NCI-H526 treated with DMSO at 0.1 percent for 48 hours (cell line): Measurements from ENCODE around the gene SFXN2.
A peak's percentile ranks its signal among the peaks of the same experiment; 100 is the strongest.
"Not testable (repeated sequence)": the region's sequence is repeated elsewhere in the genome, so short reads cannot be mapped to it uniquely, and the experiment has no call there.

Experiments
- DNase-seq: peaks from one replicate; lab custom pipeline; 2025; lab: John Stamatoyannopoulos, UW

SFXN2 gene

DNA sequence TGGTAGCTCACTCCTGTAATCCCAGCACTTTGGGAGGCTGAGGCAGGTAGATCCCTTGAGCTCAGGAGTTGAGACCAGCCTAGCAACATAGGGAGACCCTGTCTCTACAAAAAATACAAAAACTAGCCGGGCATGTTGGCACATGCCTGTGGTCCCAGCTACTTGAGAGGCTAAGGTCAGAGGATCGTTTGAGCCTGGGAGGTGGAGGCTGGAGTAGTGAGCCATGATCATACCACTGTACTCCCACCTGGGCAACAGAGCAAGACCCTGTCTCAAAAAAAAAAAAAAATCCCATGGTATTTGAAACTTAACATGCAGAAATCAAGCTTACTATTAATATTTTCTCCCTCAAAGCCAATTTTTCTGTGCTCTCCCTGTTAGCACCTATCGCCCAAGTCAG lies 5.9 kb downstream of the SFXN2 start:
- DNase-seq, result no peak

DNA sequence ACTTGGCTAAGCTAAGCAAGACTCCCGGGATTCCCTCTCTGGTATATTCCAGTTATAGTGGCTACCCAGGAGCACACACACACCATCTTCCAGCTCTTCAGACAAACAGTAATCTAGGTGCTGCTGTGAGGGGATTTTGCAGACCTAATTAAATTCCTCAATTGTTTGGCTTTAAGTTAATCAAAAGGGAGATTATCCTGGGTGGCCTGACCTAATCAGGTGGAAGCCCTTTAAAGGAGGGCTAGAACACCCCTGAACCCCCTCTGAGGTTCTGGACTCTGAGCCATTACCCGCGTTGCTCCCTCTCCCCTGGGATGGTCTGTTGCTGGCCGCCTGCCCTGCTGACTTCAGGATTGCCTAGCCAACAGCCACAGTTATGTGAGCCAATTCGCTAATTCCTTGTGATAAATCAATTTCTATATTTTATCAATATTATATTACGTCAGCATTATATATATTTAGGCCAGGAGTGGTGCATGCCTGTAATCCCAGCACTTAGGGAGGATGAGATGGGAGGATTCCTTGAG lies 6.4 kb downstream of the SFXN2 start:
- no peak for DNase-seq

DNA sequence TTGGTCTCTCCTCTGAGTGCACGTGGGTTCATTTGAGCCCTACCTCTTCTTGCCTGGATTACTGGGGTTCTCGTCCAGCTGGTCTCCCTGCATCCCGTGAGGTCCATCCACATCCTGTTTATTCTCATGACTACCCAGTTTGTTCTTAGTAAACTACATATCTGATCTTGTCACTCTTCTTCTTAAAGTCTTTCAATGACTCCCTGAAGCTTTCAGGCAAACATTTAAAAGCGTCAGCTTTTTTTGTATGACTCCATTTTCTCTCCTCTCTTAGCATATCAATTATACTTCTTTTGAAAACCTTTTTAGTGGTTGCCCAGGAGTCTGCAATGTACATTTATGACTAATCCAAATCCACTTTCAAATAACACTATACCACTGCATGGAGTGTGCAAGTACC lies 7.5 kb downstream of the SFXN2 start:
- no peak for DNase-seq

DNA sequence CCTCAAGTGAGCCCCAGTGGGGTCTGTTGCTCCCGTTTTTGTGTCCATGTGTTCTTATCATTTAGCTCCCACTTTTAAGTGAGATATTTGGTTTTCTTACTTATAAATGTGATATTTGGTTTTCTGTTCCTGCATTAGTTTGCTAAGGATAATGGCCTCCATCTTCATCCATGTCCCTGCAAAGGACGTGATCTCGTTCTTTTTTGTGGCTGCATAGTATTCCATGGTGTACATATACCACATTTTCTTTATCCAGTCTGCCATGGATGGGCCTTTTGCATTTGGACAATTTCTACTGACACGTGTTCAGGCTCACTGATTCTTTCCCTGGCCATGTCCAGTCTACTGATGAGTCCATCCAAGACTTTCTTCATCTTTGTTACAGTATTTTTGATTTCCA lies 9.6 kb downstream of the SFXN2 start:
- no peak for DNase-seq

DNA sequence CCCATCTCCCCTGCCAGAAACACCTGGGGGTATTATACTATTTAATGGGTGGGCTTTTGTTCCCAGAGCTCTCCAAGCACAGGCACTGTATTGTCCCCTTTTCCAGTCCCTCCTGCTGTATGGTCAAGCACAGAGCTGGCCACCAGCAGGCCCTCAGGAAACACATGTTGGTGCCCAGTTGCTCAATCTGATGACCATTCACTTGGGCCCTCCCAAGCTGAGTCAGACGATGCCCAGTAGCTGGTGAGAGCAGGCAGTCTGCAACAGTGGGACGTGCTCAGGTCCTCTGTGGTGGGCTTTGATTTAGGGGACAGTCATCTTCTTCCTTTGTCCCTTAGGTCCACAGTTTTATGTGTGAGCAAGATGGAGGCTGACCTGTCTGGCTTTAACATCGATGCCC lies 11.8 kb downstream of the SFXN2 start:
- DNase-seq, result no peak

DNA sequence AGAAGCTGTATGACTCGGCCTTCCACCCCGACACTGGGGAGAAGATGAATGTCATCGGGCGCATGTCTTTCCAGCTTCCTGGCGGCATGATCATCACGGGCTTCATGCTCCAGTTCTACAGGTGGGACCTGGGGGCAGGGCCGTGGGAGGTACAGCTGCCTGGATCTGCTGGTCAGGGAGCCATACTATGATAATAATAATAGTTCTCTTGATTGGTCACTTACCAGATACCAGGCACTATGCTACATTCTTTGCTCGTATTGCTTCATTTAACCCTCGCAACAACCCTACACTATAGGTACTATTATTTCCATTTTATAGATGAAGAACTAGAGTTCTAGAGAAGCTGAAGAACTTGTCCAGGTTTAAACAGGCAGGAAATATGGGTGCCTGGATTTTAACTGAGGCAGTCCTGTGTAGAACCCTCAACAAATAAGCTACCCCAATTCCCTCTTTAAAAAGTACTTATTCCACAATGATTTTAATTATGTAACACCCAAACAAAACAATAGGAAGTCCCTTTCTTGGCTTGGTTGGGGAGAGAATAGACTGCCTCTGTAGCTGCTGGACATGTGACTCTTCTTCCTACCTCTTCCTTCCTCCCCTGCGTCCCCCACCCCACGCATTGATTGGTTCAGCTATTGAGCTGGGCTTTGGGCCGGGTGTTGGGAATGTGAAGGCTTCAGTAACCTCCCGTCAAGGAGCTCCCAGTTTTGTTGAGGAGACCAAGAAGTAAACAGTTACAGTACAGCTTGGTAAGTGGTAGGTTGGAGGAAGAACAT lies 12.8 kb downstream of the SFXN2 start:
- DNase-seq, result no peak

DNA sequence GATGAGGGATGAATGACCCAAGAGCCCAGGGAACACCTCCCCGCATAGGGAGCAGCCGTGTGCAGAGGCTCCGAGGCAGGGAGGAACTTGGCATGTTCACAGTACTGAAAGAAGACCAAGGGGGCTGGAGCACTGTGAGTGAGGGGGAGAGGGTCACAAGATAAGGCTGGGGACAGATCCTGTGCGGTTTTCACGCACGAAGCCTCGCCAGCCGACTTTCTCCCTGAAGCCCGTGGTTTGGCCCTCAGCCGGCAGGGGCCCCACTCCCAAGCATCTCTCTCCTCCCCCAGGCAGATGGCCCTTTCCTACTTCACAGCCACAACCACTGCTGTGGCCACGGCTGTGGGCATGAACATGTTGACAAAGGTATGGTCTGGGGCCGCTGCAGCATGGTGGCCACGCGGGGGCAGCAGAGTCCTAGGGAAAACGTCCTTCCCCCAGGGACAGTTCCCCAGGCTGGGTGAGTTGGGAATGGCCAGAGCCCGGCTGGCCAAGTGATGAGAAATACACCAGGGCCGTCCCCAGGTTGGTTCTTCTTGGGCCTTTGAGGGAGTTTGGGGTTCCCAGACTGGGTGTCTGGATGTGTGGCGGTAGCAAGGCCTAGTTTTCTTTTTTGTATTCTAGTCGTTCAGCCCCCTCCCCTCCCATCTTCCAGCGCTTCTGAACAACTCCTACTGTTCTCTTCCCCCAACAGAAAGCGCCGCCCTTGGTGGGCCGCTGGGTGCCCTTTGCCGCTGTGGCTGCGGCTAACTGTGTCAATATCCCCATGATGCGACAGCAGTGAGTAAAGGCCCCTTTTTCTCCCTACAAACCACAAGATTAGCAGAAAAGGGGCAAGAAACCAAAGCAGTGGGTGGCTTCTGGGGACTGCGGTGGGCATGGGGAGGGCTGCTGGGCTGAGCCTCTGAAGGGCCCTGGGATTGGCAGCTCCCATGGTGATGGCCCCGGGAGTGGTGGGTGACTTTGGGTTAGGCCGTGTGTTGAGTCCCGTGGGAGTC lies 14.9 kb downstream of the SFXN2 start:
- DNase-seq, result peak; percentile 8

DNA sequence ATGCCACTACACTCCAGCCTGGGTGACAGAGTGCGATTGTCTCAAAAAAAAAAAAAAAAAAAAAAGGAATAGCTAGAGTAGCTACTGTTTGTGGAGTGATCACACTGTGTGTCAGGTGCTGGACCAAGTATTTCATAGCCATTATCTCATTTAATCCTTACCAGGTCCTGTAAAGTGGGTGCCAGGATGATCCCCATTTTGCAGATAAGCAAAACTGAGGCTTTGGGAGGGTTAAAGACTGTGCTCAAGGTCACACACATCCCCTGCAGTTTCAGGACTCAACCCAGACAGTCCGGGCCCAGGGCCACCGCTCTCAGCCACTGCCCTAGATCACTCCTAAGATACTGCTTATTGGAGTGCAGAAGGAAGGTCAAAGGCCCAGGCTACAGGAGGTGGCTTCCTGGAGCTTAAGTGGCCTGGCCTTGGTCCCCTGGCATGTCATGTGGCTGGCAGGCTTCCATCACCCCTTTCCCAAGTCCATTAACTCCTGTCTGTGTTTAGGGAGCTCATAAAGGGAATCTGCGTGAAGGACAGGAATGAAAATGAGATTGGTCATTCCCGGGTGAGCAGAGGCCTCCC lies 16.9 kb downstream of the SFXN2 start:
- DNase-seq, result no peak

DNA sequence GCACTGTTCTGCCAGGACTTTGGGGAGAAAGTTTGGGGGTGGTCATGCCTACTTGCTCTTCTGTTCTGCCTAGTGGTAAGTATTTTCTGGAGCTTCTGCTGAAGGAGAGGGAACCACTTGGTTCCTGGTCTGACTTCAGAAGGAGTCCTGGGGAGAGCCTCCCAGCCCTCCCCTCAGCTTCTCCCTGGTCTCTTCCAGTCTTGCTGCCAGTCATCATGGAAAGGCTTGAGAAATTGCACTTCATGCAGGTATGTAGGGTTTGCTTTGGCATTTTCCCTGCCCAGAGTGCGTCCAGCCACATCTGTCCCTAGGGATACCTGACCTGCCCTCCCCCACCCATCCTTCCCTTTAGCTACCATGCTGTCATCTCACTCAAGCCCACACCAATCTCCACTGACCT lies 18.2 kb downstream of the SFXN2 start:
- DNase-seq, result no peak

DNA sequence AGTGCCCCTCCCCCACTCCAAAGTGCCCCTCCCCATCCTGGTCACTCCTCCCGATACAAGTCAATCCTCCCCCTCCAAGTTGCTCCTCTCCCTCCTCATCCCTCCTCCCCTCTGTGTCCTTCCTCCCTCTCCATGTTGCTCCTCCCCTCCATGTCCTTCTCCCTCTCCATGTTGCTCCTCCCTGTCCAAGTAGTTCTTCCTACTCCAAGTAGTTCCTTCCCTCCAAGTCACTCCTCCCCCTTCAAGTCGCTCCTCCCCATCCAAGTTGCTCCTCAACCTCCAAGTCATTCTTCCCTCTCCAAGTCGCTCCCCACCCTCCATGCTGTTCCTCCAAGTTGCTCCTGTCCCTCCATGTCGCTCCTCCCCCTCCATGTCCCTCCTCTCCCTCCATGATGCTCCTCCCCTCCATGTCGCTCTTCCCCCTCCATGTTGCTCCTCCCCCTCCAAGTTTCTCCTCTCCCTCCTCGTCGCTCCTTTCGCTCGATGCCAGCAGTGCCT lies 20.7 kb downstream of the SFXN2 start:
- no peak for DNase-seq

DNA sequence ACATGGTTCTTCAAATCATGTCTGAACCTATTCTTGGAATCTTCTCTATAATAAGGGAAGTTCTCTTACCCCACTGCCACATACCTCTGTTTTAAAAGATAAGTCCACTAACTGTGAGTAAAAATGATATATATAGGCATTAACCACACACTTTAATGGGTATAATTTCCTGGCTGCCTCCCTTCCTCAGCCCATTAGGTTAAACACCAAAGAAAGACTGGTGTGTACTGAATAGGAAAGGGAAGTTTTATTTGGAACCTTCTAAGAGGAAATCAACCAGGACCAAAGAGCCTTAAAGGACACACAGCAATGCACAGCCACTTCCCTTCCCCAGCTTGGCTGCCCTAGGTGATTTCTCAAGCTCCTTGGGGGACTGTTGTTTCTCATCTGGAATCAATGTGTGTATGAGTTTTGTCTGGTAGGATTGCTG lies 24.3 kb downstream of the SFXN2 start:
- no peak for DNase-seq

DNA sequence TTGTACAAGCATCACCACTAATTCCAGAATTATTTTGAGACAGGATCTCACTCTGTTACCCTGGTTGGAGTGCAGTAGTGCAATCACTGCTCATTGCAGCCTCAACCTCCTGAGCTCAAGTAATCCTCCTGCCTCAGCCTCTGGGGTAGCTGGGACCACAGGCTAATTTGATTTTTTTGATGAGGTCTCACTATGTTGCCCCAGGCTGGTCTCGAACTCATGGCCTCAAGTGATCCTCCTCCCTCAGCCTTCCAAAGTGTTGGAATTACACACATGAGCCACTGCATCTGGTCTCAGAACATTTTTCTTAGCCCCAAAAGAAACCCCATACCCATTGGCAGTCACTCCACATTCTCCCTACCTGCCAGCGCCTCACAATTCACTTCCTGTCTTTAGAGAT lies 25.8 kb downstream of the SFXN2 start:
- DNase-seq, result no peak

DNA sequence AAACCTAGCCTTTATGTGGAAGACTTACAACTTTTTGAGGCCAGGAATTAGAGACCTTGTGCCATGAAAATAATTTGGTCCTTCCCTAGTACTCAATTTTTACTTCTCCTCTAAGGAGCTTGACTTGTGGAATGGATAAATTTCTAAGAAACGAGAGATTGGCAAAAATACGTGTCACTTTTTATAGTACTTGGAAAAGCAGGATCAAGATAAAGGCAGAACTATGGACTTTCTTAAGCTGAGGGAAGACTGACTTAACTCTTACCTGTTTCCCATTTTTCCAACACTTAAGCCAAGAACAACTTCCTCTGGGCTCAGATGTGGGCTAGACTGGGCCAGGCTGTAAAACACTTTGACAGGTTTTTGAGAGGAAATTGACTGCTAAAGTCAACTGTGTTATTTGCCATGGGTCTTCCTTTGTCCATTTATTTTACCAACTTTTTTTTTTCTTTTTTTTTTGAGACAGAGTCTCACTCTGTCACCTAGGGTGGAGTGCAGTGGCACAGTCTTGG lies 27.3 kb downstream of the SFXN2 start:
- DNase-seq, result no peak

DNA sequence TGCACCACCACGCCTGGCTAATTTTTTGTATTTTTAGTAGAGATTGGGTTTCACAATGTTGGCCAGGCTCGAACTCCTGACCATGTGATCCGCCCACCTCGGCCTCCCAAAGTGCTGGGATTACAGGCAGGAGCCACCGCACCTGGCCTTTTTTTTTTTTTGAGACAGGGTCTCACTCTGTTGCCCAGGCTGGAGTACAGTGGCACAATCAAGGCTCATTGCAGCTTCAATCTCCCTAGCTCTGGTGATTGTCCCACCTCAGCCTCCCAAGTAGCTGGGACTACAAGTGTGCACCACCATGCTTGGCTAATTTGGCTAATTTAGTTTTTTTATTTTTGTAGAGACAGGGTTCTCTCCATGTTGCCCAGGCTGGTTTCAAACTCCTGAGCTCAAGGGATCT lies 27.9 kb downstream of the SFXN2 start:
- DNase-seq, result not testable (repeated sequence)

DNA sequence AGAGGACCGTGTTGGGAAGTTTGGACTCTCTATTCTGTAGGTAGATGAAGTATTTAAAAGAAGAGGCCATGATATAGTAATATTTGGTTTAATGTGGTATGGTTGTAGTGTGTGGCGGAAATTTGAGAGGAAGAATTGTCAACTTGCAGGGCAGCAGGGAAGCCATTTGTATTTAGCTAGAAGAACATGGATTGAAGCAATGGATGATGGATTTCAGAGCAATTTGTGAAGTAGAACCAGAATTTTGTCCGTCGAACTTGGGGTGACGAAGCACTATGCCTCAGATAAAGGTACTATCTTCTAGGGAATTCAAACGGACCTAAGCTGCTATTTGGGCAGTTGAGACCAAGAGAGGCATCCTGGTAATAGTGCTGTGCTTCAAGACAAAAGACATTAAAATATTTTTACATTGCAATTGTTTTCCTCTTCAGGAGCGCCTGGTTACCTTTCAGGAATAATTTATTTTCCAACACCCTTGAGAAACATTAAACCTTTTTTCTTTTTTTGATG lies 28.7 kb downstream of the SFXN2 start:
- DNase-seq, result no peak

DNA sequence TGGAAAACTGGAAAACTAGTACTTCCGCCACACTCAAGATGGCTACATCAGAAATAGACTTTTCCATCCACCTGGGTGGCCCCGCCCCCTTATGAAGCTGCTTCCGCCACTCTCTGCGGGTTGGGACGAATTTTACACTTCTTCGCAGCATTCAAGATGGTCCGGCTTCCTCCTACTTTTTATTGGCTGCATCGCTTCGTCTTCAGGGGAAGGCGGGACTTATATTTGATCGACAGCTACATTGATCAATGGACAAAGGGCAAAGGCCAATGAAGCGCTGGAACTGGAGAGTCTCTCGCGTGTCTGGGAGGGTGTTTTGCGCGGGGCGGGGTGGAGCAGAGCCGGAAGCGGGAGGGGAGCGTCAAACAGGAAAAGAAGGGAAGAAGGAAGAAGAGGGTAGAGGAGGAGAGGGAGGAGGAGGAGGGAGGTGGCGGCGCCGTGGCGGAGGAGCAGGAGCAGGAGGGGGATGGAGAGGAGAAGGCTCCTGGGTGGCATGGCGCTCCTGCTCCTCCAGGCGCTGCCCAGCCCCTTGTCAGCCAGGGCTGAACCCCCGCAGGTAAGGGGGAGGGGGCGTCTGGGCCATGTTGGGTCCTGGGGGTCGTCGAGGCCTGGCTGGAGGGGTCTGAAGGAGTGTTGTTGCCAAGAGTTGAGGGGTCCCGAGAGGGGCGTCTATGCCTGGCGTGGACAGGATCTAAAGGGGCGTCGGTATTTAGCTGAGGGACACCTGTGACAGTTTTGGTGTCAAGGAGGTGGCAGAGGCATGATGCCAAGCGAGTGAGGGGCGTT lies 29.3 kb downstream of the SFXN2 start, which contains the start of gene WBP1L:
Gene WBP1L, plus strand, starts transcription at position 361 of the 786 bp plus-strand sequence. Its CDS starts 106 bp downstream, at position 467.
- peak; percentile 96 for DNase-seq

DNA sequence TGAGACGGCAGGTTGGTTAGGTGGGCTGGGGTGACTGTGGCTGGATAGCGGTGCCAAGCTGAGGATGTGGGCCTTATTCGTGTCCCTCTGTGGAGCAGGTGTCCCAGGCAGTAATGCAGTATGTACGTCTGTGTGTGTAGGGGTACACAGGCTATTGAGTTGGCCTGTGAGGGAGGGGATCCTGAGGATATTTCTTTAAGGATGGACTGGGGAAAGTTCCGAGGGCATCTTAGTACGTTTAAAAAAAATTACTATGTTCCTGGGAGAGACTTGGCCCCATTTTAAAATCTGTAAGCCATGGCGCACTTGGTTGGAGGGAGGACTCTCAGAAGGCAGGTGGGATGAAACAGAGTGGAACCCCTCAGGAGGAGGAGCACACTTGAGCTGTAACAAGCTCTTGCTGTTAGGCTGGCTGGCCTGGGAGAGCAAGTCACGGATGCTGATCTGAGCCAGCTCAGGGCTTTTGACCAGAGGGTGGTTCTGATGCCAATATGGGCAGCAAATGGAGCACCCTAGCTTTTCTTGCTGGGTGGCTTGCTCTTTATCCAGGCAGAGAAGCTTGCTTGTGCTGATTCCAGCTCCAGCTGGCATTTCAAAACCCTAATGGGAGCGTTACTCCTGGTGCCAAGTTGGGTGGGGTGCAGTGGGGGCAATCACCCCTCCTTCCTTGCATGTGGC lies 30.1 kb downstream of the SFXN2 start:
- DNase-seq, result no peak

DNA sequence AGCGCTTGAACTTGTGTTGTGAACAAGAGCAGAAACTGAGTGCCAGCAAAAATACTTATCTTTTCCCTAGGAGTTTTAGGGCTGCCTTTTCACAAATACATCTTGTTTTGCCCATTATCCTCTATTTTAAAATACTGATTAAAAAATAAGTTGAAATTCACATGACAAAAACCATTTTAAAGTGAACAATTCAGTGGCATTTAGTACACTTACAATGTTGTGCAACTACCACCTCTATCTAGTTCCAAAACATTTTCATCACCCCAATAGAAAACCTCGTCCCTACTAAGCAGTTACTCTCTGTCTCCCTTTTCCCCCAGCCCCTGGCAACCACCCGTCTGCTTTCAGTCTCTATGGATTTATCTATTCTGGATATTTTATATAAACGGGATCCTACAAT lies 30.7 kb downstream of the SFXN2 start:
- DNase-seq, result no peak

DNA sequence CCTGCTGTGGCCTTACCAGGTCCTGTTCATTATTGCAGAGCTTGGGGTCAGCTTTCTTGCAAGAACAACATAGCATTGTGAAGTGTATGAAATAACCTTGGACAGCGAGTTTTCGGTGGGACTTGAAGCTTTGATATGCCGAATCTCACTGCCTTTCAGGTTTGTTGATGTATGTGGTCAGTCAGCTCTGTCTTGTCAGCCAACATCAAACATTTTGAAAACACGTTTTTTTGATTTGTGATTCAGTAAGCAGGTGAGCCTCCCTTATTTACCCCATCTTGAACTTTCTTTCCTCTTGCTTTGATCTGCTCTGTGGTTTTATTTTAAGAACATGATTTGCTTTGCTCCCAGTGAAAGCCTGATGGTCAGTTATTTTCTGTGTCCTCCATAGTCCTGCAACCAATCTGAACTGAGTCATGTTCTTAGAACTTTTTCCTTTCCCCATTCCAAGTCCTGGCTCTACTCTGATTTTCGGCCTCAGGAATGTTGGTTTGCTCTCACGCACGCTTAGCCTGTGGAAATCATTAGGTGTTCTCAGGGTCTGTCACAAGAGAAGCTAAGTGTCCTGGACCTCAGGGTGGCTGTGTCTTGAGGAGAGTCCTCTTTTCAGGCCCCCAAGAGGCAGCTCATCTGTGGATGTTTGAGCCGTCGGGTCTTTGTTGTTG lies 38.0 kb downstream of the SFXN2 start:
- DNase-seq, result no peak
